GM23338 (cell line): ENCODE measurements around the gene DERA. TPM values are rescaled to one million over a fixed set of nuclear protein-coding genes. Genes with fewer than 3 reads are reported as not detected.

Experiments used
- ATAC-seq: fragments of 200-7000 bp; cut with Tn5 transposase; 3 replicates; pipeline ENCODE4 v1.9.1; 2020
- DNase-seq: peaks from one replicate; pipeline ENCODE4 v3.0.0-alpha.2; 2015; ENCODE audit warnings: low spot score
- H2AFZ ChIP-seq: fragments of 200-600 bp; sonication (generic); 2 replicates; pipeline ENCODE4 v1.8.0; 2016; ENCODE audit warnings: antibody characterized with exemption, mild to moderate bottlenecking, moderate library complexity
- H3F3A ChIP-seq: fragments of 200-600 bp; sonication (generic); replicated peaks from 2 replicates; pipeline ENCODE4 v1.8.0; 2017; ENCODE audit warnings: antibody characterized with exemption, mixed run types, low read depth
- H3K27ac ChIP-seq: fragments of 200-600 bp; sonication (generic); 2 replicates; pipeline ENCODE4 v1.6.1; 2016; ENCODE audit warnings: low read depth
- H3K27me3 ChIP-seq: fragments of 200-600 bp; sonication (generic); 2 replicates; pipeline ENCODE4 v1.8.0; 2016; ENCODE audit warnings: mild to moderate bottlenecking, mixed run types, moderate library complexity; ENCODE audit not compliant: insufficient read depth
- H3K36me3 ChIP-seq: fragments of 200-600 bp; sonication (generic); 2 replicates; pipeline ENCODE4 v1.8.0; 2016; ENCODE audit warnings: mild to moderate bottlenecking; ENCODE audit not compliant: insufficient read depth
- H3K4me1 ChIP-seq: fragments of 200-600 bp; sonication (generic); 2 replicates; pipeline ENCODE4 v1.8.0; 2016; ENCODE audit warnings: mild to moderate bottlenecking, moderate library complexity; ENCODE audit not compliant: insufficient read depth
- H3K4me2 ChIP-seq: fragments of 200-600 bp; sonication (generic); 2 replicates; pipeline ENCODE4 v1.7.1; 2017; ENCODE audit warnings: mixed run types
- H3K4me3 ChIP-seq: fragments of 200-600 bp; sonication (generic); 2 replicates; pipeline ENCODE4 v1.6.1; 2016; ENCODE audit warnings: mixed run types
- H3K79me2 ChIP-seq: fragments of 200-600 bp; sonication (generic); replicated peaks from 2 replicates; pipeline ENCODE4 v1.8.0; 2017; ENCODE audit warnings: mild to moderate bottlenecking; ENCODE audit not compliant: insufficient read depth
- H3K9me2 ChIP-seq: fragments of 200-600 bp; sonication (generic); 2 replicates; pipeline ENCODE4 v1.8.0; 2017; ENCODE audit not compliant: insufficient read depth
- H4K20me1 ChIP-seq: fragments of 200-600 bp; sonication (generic); replicated peaks from 2 replicates; pipeline ENCODE4 v1.8.0; 2017; ENCODE audit warnings: mild to moderate bottlenecking; ENCODE audit not compliant: insufficient read depth
- H3K27ac Mint-ChIP-seq: 2 replicates; pipeline ENCODE4 v1.8.0; 2020; ENCODE audit warnings: inconsistent platforms, mild to moderate bottlenecking, moderate library complexity, mixed read lengths
- H3K27me3 Mint-ChIP-seq: 3 replicates; pipeline ENCODE4 v1.8.0; 2022; ENCODE audit warnings: low read depth, mild to moderate bottlenecking, moderate library complexity, mixed read lengths, inconsistent platforms; ENCODE audit not compliant: insufficient read depth, poor library complexity
- H3K36me3 Mint-ChIP-seq: 3 replicates; pipeline ENCODE4 v1.8.0; 2021; ENCODE audit warnings: low read depth, mild to moderate bottlenecking, inconsistent platforms, moderate library complexity, mixed read lengths
- H3K4me1 Mint-ChIP-seq: 3 replicates; pipeline ENCODE4 v1.8.0; 2020; ENCODE audit warnings: mild to moderate bottlenecking, inconsistent platforms, mixed read lengths
- H3K4me3 Mint-ChIP-seq: 3 replicates; pipeline ENCODE4 v1.8.0; 2021; ENCODE audit warnings: moderate library complexity, mild to moderate bottlenecking, inconsistent platforms, mixed read lengths
- H3K9me3 Mint-ChIP-seq: 3 replicates; pipeline ENCODE4 v1.8.0; 2020; ENCODE audit warnings: moderate library complexity, mild to moderate bottlenecking, inconsistent platforms, mixed read lengths
- CREB1 ChIP-seq: fragments of 250-450 bp; sonication (Bioruptor Pico); IDR thresholded peaks from 2 replicates; pipeline ENCODE4 v1.5.0; 2020; ENCODE audit warnings: low read depth, mild to moderate bottlenecking, moderate library complexity
- ETS1 ChIP-seq: IDR thresholded peaks from 2 replicates; pipeline ENCODE4 v1.6.1; 2016; ENCODE audit warnings: antibody characterized with exemption
- EZH2phosphoT487 ChIP-seq: fragments of 200-600 bp; sonication (generic); IDR thresholded peaks from one replicate; pipeline ENCODE4 v1.8.1; 2018; ENCODE audit warnings: antibody characterized with exemption; ENCODE audit not compliant: unreplicated experiment
- NANOG ChIP-seq: IDR thresholded peaks from 2 replicates; pipeline ENCODE4 v1.6.1; 2016; ENCODE audit warnings: antibody characterized with exemption, borderline replicate concordance
- POLR2AphosphoS5 ChIP-seq: IDR thresholded peaks from 2 replicates; pipeline ENCODE4 v1.6.1; 2016; ENCODE audit warnings: antibody characterized with exemption, low read depth
- STAT1 ChIP-seq: IDR thresholded peaks from one replicate; pipeline ENCODE4 v1.6.1; 2016; ENCODE audit warnings: antibody characterized with exemption; ENCODE audit not compliant: unreplicated experiment
- ZNF331 ChIP-seq: fragments of 250-450 bp; sonication (Bioruptor Pico); IDR thresholded peaks from 2 replicates; pipeline ENCODE4 v1.5.0; 2020; ENCODE audit warnings: low read depth, mild to moderate bottlenecking, moderate library complexity
- ZNF462 ChIP-seq: fragments of 250-450 bp; sonication (Bioruptor Pico); IDR thresholded peaks from 2 replicates; pipeline ENCODE4 v1.5.0; 2020; ENCODE audit warnings: mild to moderate bottlenecking, moderate library complexity
- long read RNA-seq: library from polyadenylated mRNA; unstranded; transcript quantifications from one replicate; pipeline ENCODE4 v2.0.0, GENCODE V29; 2020; ENCODE audit not compliant: unreplicated experiment
- polyA plus RNA-seq: library from polyadenylated mRNA; unstranded; fragments of >200 nt; fragmentation: Nextera tagmentation; extraction: Ambion mirVana; gene quantifications from 2 replicates; pipeline ENCODE4 v1.2.1, GENCODE V29; 2016
- total RNA-seq: library from RNA; depleted of rRNA; stranded (reverse); fragments of >200 nt; shearing (Covaris generic); gene quantifications from 2 replicates; pipeline ENCODE4 v1.2.3, GENCODE V29; 2014; rRNA removed
- TF ChIP-seq, protein P1 (sequence below): IDR thresholded peaks from one replicate; pipeline ENCODE4 v1.6.1; 2018; ENCODE audit warnings: antibody characterized with exemption; ENCODE audit not compliant: unreplicated experiment

DERA gene
- 20.4 and 29.6 TPM in 2 replicates for total RNA-seq
- polyA plus RNA-seq, result 23.8 and 27.3 TPM in 2 replicates
- long read RNA-seq, transcript DERA-201 (9 exons, 1,705 nt), result major isoform, 20 of 25 reads
- long read RNA-seq, partial matches to known transcripts, result 2 of 25 reads
- long read RNA-seq, other reads (novel, unspliced or antisense), result 2 of 25 reads

DNA sequence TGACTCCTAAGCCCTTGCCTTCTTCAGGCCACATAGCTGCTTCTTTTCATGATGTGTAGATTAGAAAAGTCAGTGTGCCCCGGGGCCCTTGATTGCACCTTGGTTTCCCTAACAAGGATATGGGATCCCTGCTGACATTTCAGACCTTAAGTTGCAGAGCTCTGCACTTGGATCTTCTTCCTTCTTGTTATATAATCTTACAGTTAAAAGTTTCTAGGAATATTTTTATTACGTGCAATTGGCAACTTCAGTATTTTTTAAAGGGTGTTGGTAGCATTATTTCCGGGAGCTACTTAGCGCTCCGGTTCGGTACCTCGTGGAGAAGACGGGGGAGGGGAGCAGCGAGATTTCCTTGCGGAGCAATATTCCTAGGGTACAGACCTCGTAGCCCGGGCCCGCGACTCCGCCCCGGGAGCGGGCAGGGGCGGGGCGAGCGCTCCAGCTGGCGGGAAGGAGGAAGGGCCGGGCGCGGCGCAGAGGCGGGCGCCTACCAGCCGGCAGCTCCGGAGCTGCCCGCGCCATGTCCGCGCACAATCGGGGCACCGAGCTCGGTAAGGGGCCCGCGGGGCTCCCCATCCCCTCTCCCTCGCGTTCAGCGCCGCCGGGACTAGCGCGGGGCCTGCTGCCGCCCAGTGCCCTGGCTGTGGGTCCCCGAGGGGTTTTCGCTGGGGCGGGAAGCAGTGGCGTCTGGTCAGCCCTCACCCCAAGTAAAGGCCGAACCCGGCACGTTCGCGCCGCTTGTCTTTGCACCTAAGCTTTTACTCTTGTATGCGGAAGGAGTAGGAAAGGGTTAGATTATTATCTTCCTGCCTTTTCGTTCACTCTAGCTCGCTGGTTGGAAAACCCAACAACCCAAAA, at the start of gene DERA:
Gene DERA (plus strand): TSS at position 469 of the 858 bp plus-strand sequence. CDS start 52 bp downstream, at position 521.
- peak within 1 kb of the TSS; percentile 92 for H3K4me3 Mint-ChIP-seq
- peak; percentile 98 for ATAC-seq
- H3K4me1 Mint-ChIP-seq, result peaks cover 14% of the 10 kb centered on the region
- H3K27me3 Mint-ChIP-seq, result peaks cover 7% of the 10 kb centered on the region
- no peaks in the 10 kb centered on the region for H3K9me2 ChIP-seq
- no peaks in the 10 kb centered on the region; the same call in 2 of the 3 replicates for H3K36me3 Mint-ChIP-seq
- no peaks in the 10 kb centered on the region for H3K9me3 Mint-ChIP-seq
- peak within 1 kb of the TSS; percentile 65 for H3K27ac ChIP-seq
- peaks cover 3% of the 10 kb centered on the region; the same call in 1 of the 2 replicates for H3K36me3 ChIP-seq
- peaks cover 4% of the 10 kb centered on the region for H3K27me3 ChIP-seq
- no peaks in the 10 kb centered on the region for H3K79me2 ChIP-seq
- 0 out of 2 replicates have a peak, but pooled peaks cover 5% of the 10 kb centered on the region for H4K20me1 ChIP-seq
- peak within 1 kb of the TSS; percentile 88 for H3K4me2 ChIP-seq
- H2AFZ ChIP-seq, result peak within 1 kb of the TSS; percentile 66; the same call in 1 of the 2 replicates
- H3K4me3 ChIP-seq, result peak within 1 kb of the TSS; percentile 83
- TF ChIP-seq POLR2AphosphoS5, result peak; percentile 71
- TF ChIP-seq ZNF331, result no peak
- peak within 1 kb of the TSS; percentile 91 for H3K27ac Mint-ChIP-seq
- DNase-seq, result peak; percentile 82
- H3K4me1 ChIP-seq, result peaks cover 12% of the 10 kb centered on the region
- no peaks in the 10 kb centered on the region for H3F3A ChIP-seq

GRCh38 chr12:15861404-15861803, 49.7 kb upstream of the DERA start:
- Mint-ChIP-seq H3K27ac (no peak overlapping the region), H3K4me3 (no peak overlapping the region), H3K27me3 (peaks cover 1% of the 10 kb centered on the region), H3K36me3 (no peaks in the 10 kb centered on the region), H3K4me1 (peaks cover 21% of the 10 kb centered on the region), H3K9me3 (no peaks in the 10 kb centered on the region)
- Histone ChIP-seq H3K4me1 (peaks cover 12% of the 10 kb centered on the region; the same call in 1 of the 2 replicates), H3K4me2 (no peak overlapping the region), H3K4me3 (no peak overlapping the region), H3F3A (no peaks in the 10 kb centered on the region), H3K79me2 (no peaks in the 10 kb centered on the region), H3K9me2 (no peaks in the 10 kb centered on the region), H3K27ac (no peak overlapping the region), H2AFZ (no peak overlapping the region), H3K36me3 (no peaks in the 10 kb centered on the region), H4K20me1 (no peaks in the 10 kb centered on the region), H3K27me3 (no peaks in the 10 kb centered on the region)
- no peak for DNase-seq
- TF ChIP-seq, protein P1, sequence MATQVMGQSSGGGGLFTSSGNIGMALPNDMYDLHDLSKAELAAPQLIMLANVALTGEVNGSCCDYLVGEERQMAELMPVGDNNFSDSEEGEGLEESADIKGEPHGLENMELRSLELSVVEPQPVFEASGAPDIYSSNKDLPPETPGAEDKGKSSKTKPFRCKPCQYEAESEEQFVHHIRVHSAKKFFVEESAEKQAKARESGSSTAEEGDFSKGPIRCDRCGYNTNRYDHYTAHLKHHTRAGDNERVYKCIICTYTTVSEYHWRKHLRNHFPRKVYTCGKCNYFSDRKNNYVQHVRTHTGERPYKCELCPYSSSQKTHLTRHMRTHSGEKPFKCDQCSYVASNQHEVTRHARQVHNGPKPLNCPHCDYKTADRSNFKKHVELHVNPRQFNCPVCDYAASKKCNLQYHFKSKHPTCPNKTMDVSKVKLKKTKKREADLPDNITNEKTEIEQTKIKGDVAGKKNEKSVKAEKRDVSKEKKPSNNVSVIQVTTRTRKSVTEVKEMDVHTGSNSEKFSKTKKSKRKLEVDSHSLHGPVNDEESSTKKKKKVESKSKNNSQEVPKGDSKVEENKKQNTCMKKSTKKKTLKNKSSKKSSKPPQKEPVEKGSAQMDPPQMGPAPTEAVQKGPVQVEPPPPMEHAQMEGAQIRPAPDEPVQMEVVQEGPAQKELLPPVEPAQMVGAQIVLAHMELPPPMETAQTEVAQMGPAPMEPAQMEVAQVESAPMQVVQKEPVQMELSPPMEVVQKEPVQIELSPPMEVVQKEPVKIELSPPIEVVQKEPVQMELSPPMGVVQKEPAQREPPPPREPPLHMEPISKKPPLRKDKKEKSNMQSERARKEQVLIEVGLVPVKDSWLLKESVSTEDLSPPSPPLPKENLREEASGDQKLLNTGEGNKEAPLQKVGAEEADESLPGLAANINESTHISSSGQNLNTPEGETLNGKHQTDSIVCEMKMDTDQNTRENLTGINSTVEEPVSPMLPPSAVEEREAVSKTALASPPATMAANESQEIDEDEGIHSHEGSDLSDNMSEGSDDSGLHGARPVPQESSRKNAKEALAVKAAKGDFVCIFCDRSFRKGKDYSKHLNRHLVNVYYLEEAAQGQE, result no peak
- TF ChIP-seq NANOG, result no peak
- TF ChIP-seq CREB1 (CRISPR knock-in tag), result no peak
- TF ChIP-seq ZNF462 (CRISPR knock-in tag), result no peak
- no peak for TF ChIP-seq STAT1
- no peak for TF ChIP-seq EZH2phosphoT487
- no peak for TF ChIP-seq POLR2AphosphoS5
- TF ChIP-seq ETS1, result no peak
- no peak for ATAC-seq
